Trophoblast cell (in vitro differentiated cells and primary cell): ENCODE results near the gene FAM53A.

Source experiments
- DNase-seq, 2 donors: peaks; one replicate each; pipeline ENCODE4 v3.0.0-alpha.2; 2016
- H2AFZ ChIP-seq: 2 replicates; pipeline ENCODE4 v1.6.1; 2013; ENCODE audit warnings: low read length, moderate library complexity, mild to moderate bottlenecking; ENCODE audit not compliant: insufficient read depth, poor library complexity
- H2AK5ac ChIP-seq: 2 replicates; pipeline ENCODE4 v1.6.1; 2013; ENCODE audit warnings: mild to moderate bottlenecking, low read length
- H2BK120ac ChIP-seq: 2 replicates; pipeline ENCODE4 v1.6.1; 2013; ENCODE audit warnings: low read length, mild to moderate bottlenecking, moderate library complexity; ENCODE audit not compliant: insufficient read depth, poor library complexity
- H2BK12ac ChIP-seq: 2 replicates; pipeline ENCODE4 v1.6.1; 2013; ENCODE audit warnings: mild to moderate bottlenecking, low read length, moderate library complexity
- H2BK5ac ChIP-seq: 2 replicates; pipeline ENCODE4 v1.6.1; 2013; ENCODE audit warnings: low read length, low read depth, moderate library complexity, mild to moderate bottlenecking; ENCODE audit not compliant: poor library complexity
- H3K14ac ChIP-seq: 2 replicates; pipeline ENCODE4 v1.6.1; 2013; ENCODE audit warnings: mild to moderate bottlenecking, low read length
- H3K18ac ChIP-seq: 2 replicates; pipeline ENCODE4 v1.6.1; 2013; ENCODE audit warnings: mild to moderate bottlenecking, low read length
- H3K23ac ChIP-seq: 2 replicates; pipeline ENCODE4 v1.6.1; 2013; ENCODE audit warnings: low read length
- H3K27ac ChIP-seq: 2 replicates; pipeline ENCODE4 v1.5.1; 2013; ENCODE audit warnings: low read depth, mild to moderate bottlenecking, inconsistent platforms, low read length, moderate library complexity
- H3K27me3 ChIP-seq: 2 replicates; pipeline ENCODE4 v1.6.1; 2013; ENCODE audit warnings: inconsistent platforms, mild to moderate bottlenecking, low read length, moderate library complexity; ENCODE audit not compliant: insufficient read depth
- H3K36me3 ChIP-seq, 2 experiments: 1 replicate in 1 of 2; 2 replicates in 1 of 2; pipeline ENCODE4 v1.6.1; 2013; ENCODE audit warnings: low read length in 2 of 2, mild to moderate bottlenecking in 2 of 2, moderate library complexity in 1 of 2; ENCODE audit not compliant: insufficient read depth in 2 of 2, control insufficient read depth in 1 of 2
- H3K4ac ChIP-seq: 2 replicates; pipeline ENCODE4 v1.6.1; 2013; ENCODE audit warnings: low read depth, mild to moderate bottlenecking, low read length, moderate library complexity
- H3K4me1 ChIP-seq, 2 experiments: 1 replicate in 1 of 2; 2 replicates in 1 of 2; pipeline ENCODE4 v1.6.1; 2013; ENCODE audit warnings: low read length in 2 of 2, mild to moderate bottlenecking in 2 of 2, moderate library complexity in 1 of 2; ENCODE audit not compliant: insufficient read depth in 2 of 2, control insufficient read depth in 1 of 2
- H3K4me2 ChIP-seq: 2 replicates; pipeline ENCODE4 v1.6.1; 2013; ENCODE audit warnings: inconsistent platforms, mild to moderate bottlenecking, low read length, moderate library complexity
- H3K4me3 ChIP-seq: 2 replicates; pipeline ENCODE4 v1.5.1; 2013; ENCODE audit warnings: mild to moderate bottlenecking, low read depth, low read length, inconsistent platforms
- H3K79me1 ChIP-seq: one replicate; pipeline ENCODE4 v1.6.1; 2013; ENCODE audit warnings: low read length
- H3K79me2 ChIP-seq: 2 replicates; pipeline ENCODE4 v1.6.1; 2013; ENCODE audit warnings: low read length, mild to moderate bottlenecking; ENCODE audit not compliant: control insufficient read depth, insufficient read depth, poor library complexity
- H3K9ac ChIP-seq: 2 replicates; pipeline ENCODE4 v1.6.1; 2013; ENCODE audit warnings: mild to moderate bottlenecking, low read length
- H3K9me3 ChIP-seq: 2 replicates; pipeline ENCODE4 v1.6.1; 2013; ENCODE audit warnings: low read depth, mild to moderate bottlenecking, control low read depth, inconsistent platforms, low read length; ENCODE audit not compliant: insufficient read depth
- H4K12ac ChIP-seq: 2 replicates; pipeline ENCODE4 v1.6.1; 2013; ENCODE audit warnings: low read depth, mild to moderate bottlenecking, low read length, moderate library complexity
- H4K8ac ChIP-seq: 2 replicates; pipeline ENCODE4 v1.6.1; 2013; ENCODE audit warnings: low read depth, mild to moderate bottlenecking, low read length, moderate library complexity
- H4K91ac ChIP-seq: one replicate; pipeline ENCODE4 v1.6.1; 2013; ENCODE audit warnings: low read depth, mild to moderate bottlenecking, low read length, moderate library complexity
- WGBS: extraction: QIAGEN DNeasy Blood & Tissue Kit; methylation state at CpG from one replicate; pipeline ENCODE4 v1.1.7; 2013; ENCODE audit warnings: missing lambda C conversion rate; ENCODE audit not compliant: insufficient read length, insufficient coverage; ENCODE audit errors: extremely low coverage; 5-methylcytosine and 5-hydroxymethylcytosine counted together

FAM53A gene

DNA sequence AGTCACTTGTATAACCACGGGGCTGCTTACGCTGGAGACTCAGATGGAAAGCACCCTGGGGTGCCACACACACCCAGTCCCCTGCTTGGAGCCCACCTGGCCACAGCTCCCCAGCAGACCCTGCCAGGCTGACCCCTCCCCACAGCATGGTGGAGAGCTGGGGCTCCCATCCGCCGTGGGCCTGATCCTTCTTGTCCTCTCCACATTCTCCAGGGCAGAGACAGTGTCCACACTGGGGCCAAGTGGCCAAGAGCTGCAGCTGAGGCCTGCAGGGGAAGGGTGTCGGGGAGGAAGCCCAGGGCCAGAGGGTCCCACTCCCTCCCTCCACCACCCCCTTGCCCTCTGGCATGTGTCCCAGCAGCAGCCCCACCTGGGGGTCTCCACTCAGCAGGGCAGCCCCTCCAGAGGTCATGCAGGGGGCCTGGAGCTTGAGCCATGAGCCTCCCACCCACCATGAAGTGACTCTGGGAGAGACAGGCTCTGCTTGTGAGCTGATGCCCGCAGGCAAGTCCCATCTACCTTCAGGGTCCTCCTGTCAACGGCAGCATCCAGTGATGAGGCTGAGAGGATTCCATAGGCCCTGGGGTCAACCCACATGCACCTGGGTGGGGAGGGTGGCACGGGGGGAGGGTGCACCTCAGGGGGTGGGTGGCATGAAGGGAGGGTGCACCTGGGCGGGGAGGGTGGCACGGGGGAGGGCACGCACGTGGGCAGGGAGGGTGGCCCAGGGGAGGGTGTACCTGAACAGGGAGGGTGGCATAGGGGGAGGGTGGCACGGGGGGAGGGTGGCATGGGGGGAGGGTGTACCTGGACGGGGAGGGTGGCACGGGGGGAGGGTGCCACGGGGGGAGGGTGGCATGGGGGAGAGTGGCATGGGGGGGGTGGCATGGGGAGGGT is 56.4 kb downstream of the FAM53A start:
- Histone ChIP-seq H3K4ac (no peak overlapping the region), H3K4me1 (no peaks in the 10 kb centered on the region), H2BK120ac (no peak overlapping the region), H3K79me2 (no peaks in the 10 kb centered on the region), H3K79me1 (no peaks in the 10 kb centered on the region), H3K27ac (no peak overlapping the region), H2AFZ (no peak overlapping the region), H3K9me3 (peaks cover 26% of the 10 kb centered on the region), H3K4me2 (no peak overlapping the region), H4K8ac (no peak overlapping the region), H3K18ac (no peak overlapping the region), H2BK12ac (no peak overlapping the region), H3K4me3 (no peak overlapping the region), H3K9ac (no peak overlapping the region), H2BK5ac (no peak overlapping the region), H4K12ac (no peak overlapping the region), H4K91ac (no peak overlapping the region), H2AK5ac (no peak overlapping the region), H3K14ac (no peak overlapping the region), H3K27me3 (no peaks in the 10 kb centered on the region), H3K23ac (no peak overlapping the region), H3K36me3 (no peaks in the 10 kb centered on the region)
- no CpG with 5 or more reads among the region's 16 CpGs for WGBS
- no peak for DNase-seq

DNA sequence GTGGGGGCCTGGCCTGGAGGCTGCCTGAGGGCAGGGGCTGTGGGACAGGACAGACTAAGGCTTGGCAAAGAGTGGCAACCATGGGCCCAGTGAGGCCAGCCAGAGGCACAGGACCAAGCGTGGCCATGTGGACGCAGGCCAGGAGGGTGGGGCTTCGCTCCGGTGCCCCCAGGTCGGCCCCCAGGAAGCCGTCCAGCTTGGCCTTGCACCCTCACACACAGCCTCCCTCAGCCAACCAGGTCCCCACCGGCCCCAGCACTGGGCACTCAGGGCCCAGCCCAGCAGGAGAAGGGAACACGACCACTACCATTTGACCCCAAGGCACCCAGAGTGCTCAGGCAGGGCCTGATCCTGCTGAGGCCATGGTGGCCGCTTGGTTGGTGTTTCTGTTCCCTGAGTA is 57.2 kb downstream of the FAM53A start:
- Histone ChIP-seq H3K14ac (no peak overlapping the region), H3K23ac (no peak overlapping the region), H3K4ac (no peak overlapping the region), H4K91ac (no peak overlapping the region), H3K4me2 (no peak overlapping the region), H2BK5ac (no peak overlapping the region), H3K36me3 (no peaks in the 10 kb centered on the region), H3K27me3 (no peaks in the 10 kb centered on the region), H2BK12ac (no peak overlapping the region), H4K8ac (no peak overlapping the region), H3K79me1 (no peaks in the 10 kb centered on the region), H2BK120ac (no peak overlapping the region), H3K18ac (no peak overlapping the region), H3K9ac (no peak overlapping the region), H3K4me3 (no peak overlapping the region), H3K4me1 (no peaks in the 10 kb centered on the region), H2AK5ac (no peak overlapping the region), H3K79me2 (no peaks in the 10 kb centered on the region), H3K27ac (no peak overlapping the region), H4K12ac (no peak overlapping the region), H2AFZ (no peak overlapping the region), H3K9me3 (peaks cover 27% of the 10 kb centered on the region)
- no peak for DNase-seq
- no CpG with 5 or more reads among the region's 9 CpGs for WGBS

DNA sequence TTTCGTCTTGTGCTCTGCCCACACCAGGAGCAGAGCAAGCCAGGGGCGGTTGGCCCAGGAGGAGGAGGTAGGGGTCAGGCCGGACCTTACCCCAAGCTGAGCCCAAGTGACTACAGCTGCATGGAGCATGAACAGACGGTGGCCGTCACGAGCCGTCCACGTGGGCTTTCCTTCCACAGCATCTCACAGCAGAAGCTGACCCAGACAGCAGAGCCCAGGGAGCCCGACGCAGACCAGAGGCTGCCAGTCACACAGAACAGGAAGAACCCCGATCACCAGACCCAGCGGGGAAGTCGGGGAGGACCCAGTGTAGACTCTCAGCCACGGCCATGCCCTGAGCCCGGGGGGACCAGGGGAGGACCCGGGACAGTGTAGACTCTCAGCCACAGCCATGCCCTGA is 58.0 kb downstream of the FAM53A start:
- no CpG with 5 or more reads among the region's 16 CpGs for WGBS
- no peaks in the 10 kb centered on the region for H3K4me1 ChIP-seq
- no peak overlapping the region for H2BK12ac ChIP-seq
- H3K27ac ChIP-seq: no peak overlapping the region
- H3K9ac ChIP-seq: no peak overlapping the region
- no peak overlapping the region for H3K4me2 ChIP-seq
- no peak overlapping the region for H4K8ac ChIP-seq
- no peak overlapping the region for H2BK120ac ChIP-seq
- H3K4ac ChIP-seq: no peak overlapping the region
- H3K18ac ChIP-seq: no peak overlapping the region
- no peak overlapping the region for H3K23ac ChIP-seq
- H3K27me3 ChIP-seq: no peaks in the 10 kb centered on the region
- no peak overlapping the region for H2AK5ac ChIP-seq
- no peak overlapping the region for H2AFZ ChIP-seq
- H2BK5ac ChIP-seq: no peak overlapping the region
- no peak overlapping the region for H4K12ac ChIP-seq
- H3K14ac ChIP-seq: no peak overlapping the region
- no peaks in the 10 kb centered on the region for H3K36me3 ChIP-seq
- no peak overlapping the region for H3K4me3 ChIP-seq
- no peak overlapping the region for H4K91ac ChIP-seq
- H3K9me3 ChIP-seq: peaks cover 33% of the 10 kb centered on the region
- no peak for DNase-seq
- H3K79me1 ChIP-seq: no peaks in the 10 kb centered on the region
- no peaks in the 10 kb centered on the region for H3K79me2 ChIP-seq

DNA sequence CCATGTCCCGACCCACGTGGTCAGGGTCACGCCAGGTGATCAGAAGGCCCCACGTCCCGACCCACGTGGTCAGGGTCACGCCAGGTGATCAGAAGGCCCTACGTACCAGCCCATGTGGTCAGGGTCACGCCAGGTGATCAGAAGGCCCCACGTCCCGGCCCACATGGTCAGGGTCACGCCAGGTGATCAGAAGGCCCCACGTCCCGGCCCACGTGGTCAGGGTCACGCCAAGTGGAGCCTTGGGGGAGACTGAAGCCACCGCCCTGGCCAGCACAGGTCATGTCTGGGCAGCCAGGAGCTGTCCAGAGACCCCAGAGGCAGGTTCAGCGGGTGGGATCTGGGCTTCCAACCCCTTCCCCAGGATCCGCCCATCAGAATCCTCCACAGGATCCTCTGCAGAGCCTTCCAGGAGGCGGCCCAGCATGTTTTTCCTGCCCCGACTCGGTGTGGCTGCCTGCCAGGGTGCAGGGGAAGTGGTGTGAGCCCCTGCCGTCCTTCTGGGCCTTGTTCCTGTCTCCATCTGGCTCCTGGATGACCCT is 58.4 kb downstream of the FAM53A start:
- Histone ChIP-seq H3K4me1 (no peaks in the 10 kb centered on the region), H2BK5ac (no peak overlapping the region), H2AFZ (no peak overlapping the region), H3K4me2 (no peak overlapping the region), H3K23ac (no peak overlapping the region), H4K91ac (no peak overlapping the region), H3K4ac (no peak overlapping the region), H3K4me3 (no peak overlapping the region), H3K9me3 (peaks cover 35% of the 10 kb centered on the region), H3K9ac (no peak overlapping the region), H3K27ac (no peak overlapping the region), H3K79me1 (no peaks in the 10 kb centered on the region), H4K12ac (no peak overlapping the region), H3K27me3 (no peaks in the 10 kb centered on the region), H3K14ac (no peak overlapping the region), H4K8ac (no peak overlapping the region), H3K18ac (no peak overlapping the region), H3K79me2 (no peaks in the 10 kb centered on the region), H2AK5ac (no peak overlapping the region), H3K36me3 (no peaks in the 10 kb centered on the region), H2BK120ac (no peak overlapping the region), H2BK12ac (no peak overlapping the region)
- no peak for DNase-seq
- WGBS: no CpG with 5 or more reads among the region's 23 CpGs
